Activated T-cell treated with anti-CD3 and anti-CD28 coated beads for 24 hours (primary cell): ENCODE measurements around the gene KY.

Experiments used
- DNase-seq: peaks from one replicate; pipeline ENCODE4 v3.0.0-alpha.2; 2020; ENCODE audit warnings: low read depth

The KY gene

GRCh38 chr3:134644731-134645514 lies 5.9 kb downstream of the KY start:
- DNase-seq = no peak

GRCh38 chr3:134643150-134643675 lies 7.6 kb downstream of the KY start:
- no peak for DNase-seq

GRCh38 chr3:134642445-134643149 lies 8.2 kb downstream of the KY start:
- DNase-seq = no peak

GRCh38 chr3:134641671-134642300 lies 9.0 kb downstream of the KY start:
- no peak for DNase-seq

- DNase-seq = no peak
These were observed 9.9 kb downstream of the KY start for GRCh38 chr3:134640872-134641470.

GRCh38 chr3:134640378-134640777 lies 10.4 kb downstream of the KY start:
- DNase-seq = no peak

GRCh38 chr3:134638385-134639030 lies 12.3 kb downstream of the KY start:
- no peak for DNase-seq

GRCh38 chr3:134636406-134636805 lies 14.4 kb downstream of the KY start:
- DNase-seq = no peak

GRCh38 chr3:134630506-134630905 lies 20.3 kb downstream of the KY start:
- no peak for DNase-seq

- no peak for DNase-seq
These were observed 21.9 kb downstream of the KY start for GRCh38 chr3:134628884-134629283.

- DNase-seq = no peak
These were observed 23.0 kb downstream of the KY start for GRCh38 chr3:134627831-134628230.

GRCh38 chr3:134625885-134626741 lies 24.7 kb downstream of the KY start:
- DNase-seq = no peak

- no peak for DNase-seq
These were observed 25.4 kb downstream of the KY start for GRCh38 chr3:134625462-134625861.

- DNase-seq = no peak
These were observed 26.1 kb downstream of the KY start for GRCh38 chr3:134624537-134625287.

GRCh38 chr3:134623615-134624245 lies 27.1 kb downstream of the KY start:
- DNase-seq = no peak

- no peak for DNase-seq
These were observed 27.9 kb downstream of the KY start for GRCh38 chr3:134622806-134623365.

- DNase-seq = no peak
These were observed 29.0 kb downstream of the KY start for GRCh38 chr3:134621854-134622253.

GRCh38 chr3:134620476-134621115 lies 30.2 kb downstream of the KY start:
- no peak for DNase-seq

- no peak for DNase-seq
These were observed 30.9 kb downstream of the KY start for GRCh38 chr3:134619884-134620445.
